Endothelial cell of umbilical vein (primary cell): ENCODE data around the gene AOC1. TPM values are rescaled to one million over a fixed set of nuclear protein-coding genes. Genes with fewer than 3 reads are reported as not detected.

ENCODE experiments used
- BruUV-seq: library from RNA; stranded (reverse); fragments of 400-500 nt; replicated peaks from 2 replicates; lab custom pipeline; 2021; lab: Mats Ljungman, UMichigan
- CTCF ChIA-PET: fragments of 300-600, 350-600 bp; sonication (Branson Sonifier 250); formaldehyde crosslinking; loops from one replicate; lab custom pipeline; 2021; ENCODE audit warnings: antibody characterized with exemption, inconsistent platforms; lab: Charles Lee
- POLR2A ChIA-PET: fragments of 300-600, 350-600 bp; sonication (Branson Sonifier 250); formaldehyde crosslinking; loops from one replicate; lab custom pipeline; 2021; ENCODE audit warnings: antibody characterized with exemption, inconsistent platforms; lab: Charles Lee
- DNase-seq: peaks from one replicate; pipeline ENCODE4 v3.0.0-alpha.2; 2011; ENCODE audit warnings: low read depth, low spot score
- FAIRE-seq: peaks from 2 replicates; lab custom pipeline; 2011; peaks lifted over from hg19 to GRCh38; lab: Jason Lieb, UNC
- H2AFZ ChIP-seq: 2 replicates; pipeline ENCODE4 v1.6.0; 2012; ENCODE audit warnings: low read depth, low read length, control low read depth, inconsistent platforms
- H3K27ac ChIP-seq: 2 replicates; pipeline ENCODE4 v1.5.1; 2011; ENCODE audit warnings: low read depth, mild to moderate bottlenecking, control low read depth, low read length, moderate library complexity; ENCODE audit not compliant: insufficient read depth
- H3K27me3 ChIP-seq, 2 experiments: 2 replicates each; pipeline versions ENCODE4 v1.6.0 to v1.6.1; 2011; ENCODE audit warnings: low read length in 2 of 2, mixed read lengths in 1 of 2; ENCODE audit not compliant: control insufficient read depth in 2 of 2, insufficient read depth in 2 of 2
- H3K36me3 ChIP-seq, 2 experiments: 2 replicates in 1 of 2; 3 replicates in 1 of 2; pipeline ENCODE4 v1.5.1; 2011; ENCODE audit warnings: low read length in 2 of 2, mild to moderate bottlenecking in 1 of 2, moderate library complexity in 1 of 2; ENCODE audit not compliant: control insufficient read depth in 2 of 2, insufficient read depth in 2 of 2; ENCODE audit errors: extremely low read depth in 1 of 2
- H3K4me1 ChIP-seq: 3 replicates; pipeline ENCODE4 v1.5.1; 2011; ENCODE audit warnings: mild to moderate bottlenecking, low read length; ENCODE audit not compliant: control insufficient read depth, insufficient read depth; ENCODE audit errors: extremely low read depth
- H3K4me2 ChIP-seq: 2 replicates; pipeline ENCODE4 v1.6.1; 2011; ENCODE audit warnings: low read length, control low read depth, mixed read lengths; ENCODE audit not compliant: insufficient read depth
- H3K4me3 ChIP-seq, 3 experiments: fragments of 200-600 bp in 1 of 3; sonication (generic), shearing (Covaris generic) in 1 of 3; replicated peaks in 1 of 3; 2 replicates each; pipeline ENCODE4 v1.5.1; 2011 to 2016; ENCODE audit warnings: control low read depth in 3 of 3, low read length in 3 of 3, mild to moderate bottlenecking in 2 of 3, inconsistent platforms in 1 of 3, low read depth in 1 of 3, moderate library complexity in 1 of 3; ENCODE audit not compliant: insufficient read depth in 1 of 3
- H3K79me2 ChIP-seq: 2 replicates; pipeline ENCODE4 v1.6.0; 2012; ENCODE audit warnings: low read length, inconsistent platforms; ENCODE audit not compliant: control insufficient read depth, insufficient read depth
- H3K9ac ChIP-seq: replicated peaks from 2 replicates; pipeline ENCODE3; 2011; ENCODE audit warnings: low read length, control low read depth; ENCODE audit not compliant: insufficient read depth; ENCODE audit errors: extremely low read depth
- H3K9me1 ChIP-seq: replicated peaks from 3 replicates; pipeline ENCODE4 v1.6.0; 2011; ENCODE audit warnings: mild to moderate bottlenecking, low read length; ENCODE audit not compliant: control insufficient read depth, insufficient read depth; ENCODE audit errors: extremely low read depth
- H3K9me3 ChIP-seq: replicated peaks from 2 replicates; pipeline ENCODE4 v1.5.1; 2012; ENCODE audit warnings: low read length, inconsistent platforms; ENCODE audit not compliant: control insufficient read depth, insufficient read depth
- H4K20me1 ChIP-seq: replicated peaks from 2 replicates; pipeline ENCODE3; 2011; ENCODE audit warnings: mild to moderate bottlenecking, low read length; ENCODE audit not compliant: control insufficient read depth, insufficient read depth; ENCODE audit errors: extremely low read depth
- EZH2 ChIP-seq: IDR thresholded peaks from 2 replicates; pipeline ENCODE4 v1.6.1; 2012; ENCODE audit warnings: borderline replicate concordance, low read depth, mild to moderate bottlenecking, moderate library complexity, low read length, inconsistent platforms; ENCODE audit not compliant: severe bottlenecking
- FOS ChIP-seq: IDR thresholded peaks from 2 replicates; pipeline ENCODE4 v1.6.1; 2011; ENCODE audit warnings: mild to moderate bottlenecking, low read length, moderate library complexity, borderline replicate concordance; ENCODE audit not compliant: insufficient read depth
- GATA2 ChIP-seq: IDR thresholded peaks from 2 replicates; pipeline ENCODE4 v1.7.0; 2011; ENCODE audit warnings: low read depth, mild to moderate bottlenecking, moderate library complexity, mixed read lengths, low read length; ENCODE audit not compliant: insufficient read length, insufficient read depth
- JUN ChIP-seq: IDR thresholded peaks from 2 replicates; pipeline ENCODE4 v1.6.1; 2011; ENCODE audit warnings: borderline replicate concordance, low read depth; ENCODE audit not compliant: insufficient read length, insufficient read depth
- MYC ChIP-seq: IDR thresholded peaks from one replicate; pipeline ENCODE4 v1.6.1; 2011; ENCODE audit warnings: mild to moderate bottlenecking, low read depth, low read length
- POLR2A ChIP-seq: IDR thresholded peaks from 2 replicates; pipeline ENCODE4 v1.6.1; 2012; ENCODE audit warnings: low read depth, mild to moderate bottlenecking, control low read depth, low read length
- POLR2AphosphoS5 ChIP-seq: IDR thresholded peaks from 2 replicates; pipeline ENCODE4 v1.6.1; 2012; ENCODE audit warnings: low read depth, mild to moderate bottlenecking, control low read depth, low read length, moderate library complexity; ENCODE audit not compliant: insufficient read depth
- dilution Hi-C: fragments of 300-500 bp; cut with MboI; formaldehyde crosslinking; loops from one replicate; pipeline ENCODE4 v1.15.0; 2019; ENCODE audit warnings: low sequenced_read_pairs; ENCODE audit not compliant: extremely low pct_ligation_motif_present
- intact Hi-C: fragments of 100-400 bp; cut with micrococcal nuclease; formaldehyde crosslinking; loops from one replicate; pipeline ENCODE4 v1.10.0; 2022
- polyA plus RNA-seq, 4 experiments: library from polyadenylated mRNA; depleted of rRNA in 3 of 4; stranded (reverse) in 3 of 4; unstranded in 1 of 4; fragments of >200 nt; gene quantifications; 2 replicates each; pipeline versions ENCODE4 v1.2.1 to v1.2.3, GENCODE V29; 2011 to 2012; ENCODE audit warnings: missing spikeins in 1 of 4
- total RNA-seq: library from RNA; stranded (reverse); gene quantifications from 2 replicates; pipeline ENCODE4 v1.2.3, GENCODE V29; 2021
- TF ChIP-seq, protein P1 (sequence below): IDR thresholded peaks from 2 replicates; pipeline ENCODE4 v1.6.1; 2011; ENCODE audit not compliant: insufficient read depth, insufficient read length
- TF ChIP-seq, protein P2 (sequence below), 2 donors: IDR thresholded peaks; 1 replicate in 1 of 2; 2 replicates in 1 of 2; pipeline ENCODE4 v1.5.1; 2011; ENCODE audit warnings: low read length in 2 of 2, mild to moderate bottlenecking in 2 of 2, moderate library complexity in 2 of 2, control low read depth in 1 of 2, inconsistent platforms in 1 of 2, low read depth in 1 of 2; ENCODE audit not compliant: insufficient read depth in 1 of 2; ENCODE audit errors: extremely low read depth in 1 of 2

The AOC1 gene
- total and polyA plus RNA-seq, 2 donors (not counting 3 experiments of a cell fraction or from before 2014, with no cell fraction given) = not detected

DNA sequence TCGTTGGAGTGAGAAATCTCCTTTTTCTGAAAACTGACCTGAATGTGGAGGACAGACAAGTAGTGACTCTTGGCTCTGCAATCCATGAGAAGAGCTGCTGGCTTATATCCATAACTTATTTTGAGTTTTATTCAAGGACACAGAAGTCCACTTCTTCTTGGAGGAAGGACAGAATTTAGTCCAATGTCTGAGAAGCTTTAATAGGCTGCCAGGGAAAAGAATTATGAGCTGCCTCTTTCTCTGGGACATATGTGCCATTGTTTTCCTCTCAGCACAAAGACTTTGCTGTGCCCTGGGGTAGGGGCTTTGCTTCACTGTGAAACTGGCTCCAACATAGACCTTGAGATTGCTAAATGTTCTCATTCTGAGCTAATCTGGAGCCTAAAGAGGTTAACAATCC is 20.5 kb upstream of the AOC1 start:
- Histone ChIP-seq H3K36me3 (no peaks in the 10 kb centered on the region), H3K27me3 (peaks cover 4 to 13% of the 10 kb centered on the region in 2 experiments), H3K79me2 (no peaks in the 10 kb centered on the region), H3K4me3 (no peak overlapping the region), H3K4me2 (no peak overlapping the region), H3K9ac (no peak overlapping the region), H3K9me3 (no peaks in the 10 kb centered on the region), H4K20me1 (no peaks in the 10 kb centered on the region), H3K9me1 (no peaks in the 10 kb centered on the region), H3K27ac (no peak overlapping the region), H3K4me1 (no peaks in the 10 kb centered on the region), H2AFZ (no peak overlapping the region)
- TF ChIP-seq GATA2 (no peak), MYC (no peak)
- FAIRE-seq (no peak), DNase-seq (no peak)
- POLR2A ChIA-PET = no interaction called here
- BruUV-seq = no TSS peak
- dilution Hi-C loops = no loop called here
- CTCF ChIA-PET = interaction anchor here (1.2 kb wide), 1 partner anchor 12 kb away, joined by 3 read pairs; no protein-coding TSS in a partner anchor
- intact Hi-C loops = no loop called here

DNA sequence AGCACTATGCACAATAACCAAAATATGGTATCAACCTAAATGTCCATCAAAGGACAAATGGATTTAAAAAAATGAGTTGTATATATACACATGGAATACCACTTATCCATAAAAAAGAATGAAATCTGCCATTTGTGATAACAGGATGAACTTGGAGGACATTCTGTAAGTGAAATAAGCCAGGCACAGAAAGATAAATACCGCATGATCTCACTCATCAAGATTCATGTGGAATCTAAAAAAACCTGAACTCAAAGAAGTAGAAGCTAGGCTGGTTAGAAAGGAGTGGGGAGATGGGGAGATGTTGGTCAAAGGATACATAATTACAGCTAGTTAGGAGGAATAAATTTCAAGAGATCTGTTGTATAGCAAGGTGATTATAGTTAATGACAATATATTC is 17.3 kb upstream of the AOC1 start:
- H3K36me3 ChIP-seq = no peaks in the 10 kb centered on the region
- no peak overlapping the region for H3K4me3 ChIP-seq
- H3K27me3 ChIP-seq = peaks cover 2 to 5% of the 10 kb centered on the region in 2 experiments
- dilution Hi-C loops = no loop called here
- H3K27ac ChIP-seq = no peak overlapping the region
- H3K79me2 ChIP-seq = no peaks in the 10 kb centered on the region
- DNase-seq = no peak
- H3K9me1 ChIP-seq = no peaks in the 10 kb centered on the region
- ChIA-PET CTCF (interaction anchor here (1.0 to 1.5 kb wide), 2 partner anchors 14 to 41 kb away, joined by 3 read pairs; no protein-coding TSS in a partner anchor), POLR2A (no interaction called here)
- BruUV-seq = no TSS peak
- no peaks in the 10 kb centered on the region for H3K4me1 ChIP-seq
- FAIRE-seq = no peak
- H3K4me2 ChIP-seq = no peak overlapping the region
- intact Hi-C loops = no loop called here
- H3K9me3 ChIP-seq = no peaks in the 10 kb centered on the region
- no peaks in the 10 kb centered on the region for H4K20me1 ChIP-seq
- H2AFZ ChIP-seq = no peak overlapping the region
- TF ChIP-seq POLR2A (no peak), POLR2AphosphoS5 (no peak), GATA2 (no peak), JUN (no peak), MYC (no peak), EZH2 (no peak), FOS (no peak)
- TF ChIP-seq, protein P1, sequence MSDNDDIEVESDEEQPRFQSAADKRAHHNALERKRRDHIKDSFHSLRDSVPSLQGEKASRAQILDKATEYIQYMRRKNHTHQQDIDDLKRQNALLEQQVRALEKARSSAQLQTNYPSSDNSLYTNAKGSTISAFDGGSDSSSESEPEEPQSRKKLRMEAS = no peak
- TF ChIP-seq, protein P2, sequence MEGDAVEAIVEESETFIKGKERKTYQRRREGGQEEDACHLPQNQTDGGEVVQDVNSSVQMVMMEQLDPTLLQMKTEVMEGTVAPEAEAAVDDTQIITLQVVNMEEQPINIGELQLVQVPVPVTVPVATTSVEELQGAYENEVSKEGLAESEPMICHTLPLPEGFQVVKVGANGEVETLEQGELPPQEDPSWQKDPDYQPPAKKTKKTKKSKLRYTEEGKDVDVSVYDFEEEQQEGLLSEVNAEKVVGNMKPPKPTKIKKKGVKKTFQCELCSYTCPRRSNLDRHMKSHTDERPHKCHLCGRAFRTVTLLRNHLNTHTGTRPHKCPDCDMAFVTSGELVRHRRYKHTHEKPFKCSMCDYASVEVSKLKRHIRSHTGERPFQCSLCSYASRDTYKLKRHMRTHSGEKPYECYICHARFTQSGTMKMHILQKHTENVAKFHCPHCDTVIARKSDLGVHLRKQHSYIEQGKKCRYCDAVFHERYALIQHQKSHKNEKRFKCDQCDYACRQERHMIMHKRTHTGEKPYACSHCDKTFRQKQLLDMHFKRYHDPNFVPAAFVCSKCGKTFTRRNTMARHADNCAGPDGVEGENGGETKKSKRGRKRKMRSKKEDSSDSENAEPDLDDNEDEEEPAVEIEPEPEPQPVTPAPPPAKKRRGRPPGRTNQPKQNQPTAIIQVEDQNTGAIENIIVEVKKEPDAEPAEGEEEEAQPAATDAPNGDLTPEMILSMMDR (IDR thresholded peaks at IDR 0.05; ENCODE audit: extremely low read depth in 1 of 2, insufficient read depth in 1 of 2, low read depth in 1 of 2, low read length in 2 of 2) = no peak
- no peak overlapping the region for H3K9ac ChIP-seq
